ENCODE measurements around the gene ZRANB1.

DNA sequence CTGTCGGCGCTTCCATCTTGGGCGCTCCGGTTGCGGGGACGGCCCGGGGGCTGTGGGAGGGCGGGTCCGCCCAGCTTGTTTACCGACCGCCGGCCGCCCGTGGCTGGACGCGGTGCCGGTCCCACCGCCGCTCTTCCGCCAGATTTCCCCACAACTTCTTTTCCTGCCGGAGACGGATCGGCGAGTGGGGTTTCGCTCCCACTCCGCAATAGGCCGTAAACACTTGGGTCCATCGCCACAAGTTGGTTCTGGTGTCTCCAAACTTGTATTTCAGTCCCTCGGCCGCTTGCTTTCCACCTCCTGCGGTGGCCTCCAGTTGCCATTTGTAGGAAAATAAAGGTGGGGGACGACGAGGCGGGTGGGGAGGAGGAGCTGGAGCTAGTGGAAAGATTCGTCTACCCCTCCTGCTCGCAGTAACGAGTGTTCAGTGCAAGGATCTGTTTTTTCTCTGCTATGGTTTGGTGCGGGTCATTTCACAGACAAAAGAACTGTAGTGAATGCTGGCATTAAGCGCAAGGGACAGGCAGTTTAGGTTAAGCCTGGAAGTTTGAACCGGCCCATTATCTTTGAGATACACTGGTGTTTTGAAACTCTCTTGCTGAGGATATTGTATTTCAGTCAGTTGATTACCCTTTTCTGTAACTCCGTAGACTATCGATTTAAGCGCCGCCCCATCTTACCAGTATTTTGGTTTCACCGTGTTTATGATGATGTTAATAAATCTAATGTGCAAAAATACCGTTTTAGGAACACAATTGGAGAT lies 24.3 kb upstream of the ZRANB1 start:
- no peak for TF ChIP-seq ZNF8 (CRISPR knock-in tag; IDR thresholded peaks at IDR 0.05)
- no peak for TF ChIP-seq ZFP30 (CRISPR knock-in tag; IDR thresholded peaks at IDR 0.05)
- no peak for TF ChIP-seq ISL1 (CRISPR knock-in tag; IDR thresholded peaks at IDR 0.05)
- TF ChIP-seq RARB (CRISPR knock-in tag; IDR thresholded peaks at IDR 0.05) = no peak
- TF ChIP-seq, protein P1, sequence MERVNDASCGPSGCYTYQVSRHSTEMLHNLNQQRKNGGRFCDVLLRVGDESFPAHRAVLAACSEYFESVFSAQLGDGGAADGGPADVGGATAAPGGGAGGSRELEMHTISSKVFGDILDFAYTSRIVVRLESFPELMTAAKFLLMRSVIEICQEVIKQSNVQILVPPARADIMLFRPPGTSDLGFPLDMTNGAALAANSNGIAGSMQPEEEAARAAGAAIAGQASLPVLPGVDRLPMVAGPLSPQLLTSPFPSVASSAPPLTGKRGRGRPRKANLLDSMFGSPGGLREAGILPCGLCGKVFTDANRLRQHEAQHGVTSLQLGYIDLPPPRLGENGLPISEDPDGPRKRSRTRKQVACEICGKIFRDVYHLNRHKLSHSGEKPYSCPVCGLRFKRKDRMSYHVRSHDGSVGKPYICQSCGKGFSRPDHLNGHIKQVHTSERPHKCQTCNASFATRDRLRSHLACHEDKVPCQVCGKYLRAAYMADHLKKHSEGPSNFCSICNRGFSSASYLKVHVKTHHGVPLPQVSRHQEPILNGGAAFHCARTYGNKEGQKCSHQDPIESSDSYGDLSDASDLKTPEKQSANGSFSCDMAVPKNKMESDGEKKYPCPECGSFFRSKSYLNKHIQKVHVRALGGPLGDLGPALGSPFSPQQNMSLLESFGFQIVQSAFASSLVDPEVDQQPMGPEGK (CRISPR knock-in tag; IDR thresholded peaks at IDR 0.05; ENCODE audit: borderline replicate concordance) = no peak
- TF ChIP-seq ZNF70 (CRISPR knock-in tag; IDR thresholded peaks at IDR 0.05) = no peak

All from SK-N-SH treated with all-trans-retinoic acid at 6 μM for 48 hours (cell line).